Cardiac septum (tissue), 1 donor: ENCODE results near the gene MAP3K5. TPM values are rescaled to one million over a fixed set of nuclear protein-coding genes. Genes with fewer than 3 reads are reported as not detected.
"Not testable (repeated sequence)": the region's sequence is repeated elsewhere in the genome, so short reads cannot be mapped to it uniquely, and the experiment has no call there.

Source experiments
- DNase-seq: peaks from one replicate; pipeline ENCODE4 v3.0.0-alpha.2; 2020; ENCODE audit warnings: low spot score
- intact Hi-C: fragments of 100-400 bp; cut with DNase I; formaldehyde crosslinking; loops from one replicate; pipeline ENCODE4 v1.14.0; 2022
- total RNA-seq: library from RNA; stranded (reverse); fragmentation: NEBNext Ultra II Directional; extraction: Animal tissue kit (Norgen Biotek cat#: 25700); gene quantifications from one replicate; pipeline ENCODE4 v1.2.1, GENCODE V29; 2021
- donor health status: DM: no; HTN: no; CAD: no.

Gene MAP3K5
- total RNA-seq, 1 donor from 2014 or later, result 17.6 TPM

DNA sequence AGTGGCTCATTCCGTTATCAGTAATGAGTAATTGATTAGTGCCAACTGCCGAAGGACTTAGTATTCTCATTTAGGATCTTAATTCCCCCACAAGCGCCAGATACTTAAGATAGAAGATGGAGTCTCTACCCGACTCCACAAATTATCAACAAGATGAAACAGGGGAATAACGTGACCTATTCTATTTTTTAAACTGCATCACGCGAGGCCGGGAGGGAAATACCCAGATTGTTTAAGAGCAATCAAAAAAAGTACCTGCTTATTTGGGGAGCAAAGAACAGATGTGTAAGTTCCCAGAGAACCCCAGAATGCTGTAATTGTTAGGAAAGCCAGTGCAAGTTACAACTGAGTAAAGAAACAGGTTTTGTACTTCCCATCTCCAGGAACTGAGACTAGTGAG, 1.1 kb upstream of the MAP3K5 start:
- no peak for DNase-seq
- intact Hi-C loops, result loop anchor here (1.0 to 5.0 kb wide), 3 partner anchors 81 to 211 kb away; no protein-coding TSS in a partner anchor

DNA sequence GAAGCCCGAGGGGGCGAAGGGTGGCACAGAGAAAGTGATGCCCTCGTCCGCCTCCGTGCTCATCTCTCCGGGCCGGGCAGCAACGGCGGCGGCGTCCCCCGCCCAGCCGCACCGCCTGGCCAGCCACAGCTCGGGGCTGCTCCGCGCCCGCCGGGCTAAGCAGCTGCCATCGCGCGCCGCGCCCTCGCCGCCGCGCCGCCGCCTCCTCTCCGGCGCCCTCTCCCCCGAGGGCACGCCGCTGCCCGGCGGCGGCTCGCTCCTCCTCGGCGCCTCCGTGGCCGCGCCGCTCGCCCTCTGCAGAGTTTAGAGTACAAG, 225 bp downstream of the MAP3K5 start:
- no peak for DNase-seq
- intact Hi-C loops, result loop anchor here (2.0 to 5.0 kb wide), 2 partner anchors 80 to 209 kb away; no protein-coding TSS in a partner anchor

DNA sequence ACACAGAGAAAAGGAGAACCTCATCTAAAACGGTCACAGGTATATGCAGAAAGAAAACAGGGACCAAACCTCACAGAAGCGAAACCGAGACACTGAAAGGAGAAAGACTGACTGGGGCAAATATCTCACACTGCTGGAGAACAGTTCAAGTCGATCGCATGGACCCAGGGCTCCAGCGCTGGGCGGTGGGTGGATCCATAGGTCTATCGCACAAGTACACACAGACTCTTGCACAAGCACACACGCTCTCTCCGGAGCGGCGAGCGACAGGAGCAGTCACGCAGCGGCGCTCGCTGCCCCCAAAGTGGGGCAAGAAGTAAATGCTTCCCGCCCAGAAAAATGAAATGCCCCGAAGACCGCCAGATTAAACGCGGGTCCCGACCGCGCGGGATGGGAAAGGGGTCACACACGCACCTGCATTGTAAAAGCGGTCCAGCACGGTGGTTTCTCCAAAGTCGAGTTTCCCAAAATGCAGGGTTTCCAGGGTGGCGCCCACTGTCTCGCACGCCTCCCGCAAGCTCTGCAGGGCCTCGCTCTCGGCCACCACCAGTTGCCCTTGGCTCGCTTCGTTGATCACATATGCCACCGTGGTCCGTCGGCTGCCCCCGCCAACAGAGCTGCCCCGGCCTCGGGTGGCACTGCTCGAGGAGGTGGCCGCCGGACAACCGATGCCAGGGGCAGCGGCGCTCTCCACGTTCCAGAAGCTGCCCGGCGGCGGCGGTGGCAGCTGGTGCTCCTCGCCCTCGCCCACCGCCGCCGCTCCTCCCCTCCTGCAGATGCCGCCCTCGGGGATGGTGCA, 782 bp downstream of the MAP3K5 start:
- intact Hi-C loops, result loop anchor here (2.0 to 5.0 kb wide), 2 partner anchors 79 to 209 kb away; no protein-coding TSS in a partner anchor
- DNase-seq, result peak; percentile 91

DNA sequence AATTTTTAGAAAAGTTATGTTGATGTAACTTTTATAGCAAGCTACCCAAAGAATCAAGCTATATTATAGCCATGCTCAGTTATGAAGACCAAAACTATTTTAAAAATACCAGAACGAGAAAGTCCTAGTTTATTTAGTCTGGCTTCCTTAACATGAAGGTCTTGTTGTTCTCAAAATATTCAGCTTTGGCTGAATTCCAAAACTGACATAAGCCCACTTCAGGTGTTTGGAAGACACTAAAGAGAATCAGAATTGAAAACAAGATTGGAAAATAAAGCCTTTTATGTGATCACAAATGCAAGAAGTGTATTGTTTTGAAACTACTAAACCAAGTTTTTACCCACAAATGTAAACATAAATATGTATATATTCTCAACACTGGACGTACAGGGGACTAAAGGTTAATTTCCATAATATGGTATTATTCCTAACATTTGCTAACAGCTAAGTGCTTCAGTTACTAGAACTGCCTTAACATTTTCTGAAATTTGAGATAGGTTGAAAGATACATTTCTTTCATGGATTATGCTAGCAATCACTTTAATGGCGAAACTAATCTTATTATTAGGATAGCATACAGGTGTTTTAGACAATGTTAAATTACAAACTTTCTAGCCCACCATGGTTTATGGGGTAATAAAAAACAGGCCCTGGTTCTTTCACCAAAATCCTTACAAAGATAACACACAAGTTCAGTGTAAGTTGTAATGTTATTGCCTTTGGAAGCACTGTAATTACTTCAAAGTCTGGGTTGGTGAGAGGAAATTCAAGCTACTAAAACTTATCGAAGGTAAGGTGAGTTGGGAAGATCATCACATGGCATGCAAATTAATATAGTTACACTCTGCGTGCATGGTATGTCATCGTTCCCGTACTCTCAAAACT, 1.6 kb downstream of the MAP3K5 start:
- intact Hi-C loops, result loop anchor here (5.0 kb wide), 1 partner anchor 78 kb away; no protein-coding TSS in a partner anchor
- no peak for DNase-seq

DNA sequence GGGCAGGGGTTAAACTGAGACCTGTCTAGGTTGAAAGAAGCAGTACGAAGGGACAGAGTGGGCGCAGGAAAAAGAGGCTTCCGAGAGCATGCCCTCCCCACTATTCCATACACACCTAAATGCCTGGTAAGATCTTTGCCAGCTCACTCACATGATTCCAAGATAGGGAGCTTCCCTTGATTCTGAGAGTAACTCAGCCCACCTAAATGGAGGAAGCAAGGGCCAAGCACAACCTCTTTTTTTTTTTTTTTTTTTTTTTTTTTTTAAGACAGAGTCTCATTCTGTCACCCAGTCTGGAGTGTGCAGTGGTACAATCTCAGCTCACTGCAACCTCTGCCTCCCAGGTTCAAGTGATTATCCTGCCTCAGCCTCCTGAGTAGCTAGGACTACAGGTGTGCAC, 2.8 kb downstream of the MAP3K5 start:
- intact Hi-C loops, DNase-seq: not testable (repeated sequence)

DNA sequence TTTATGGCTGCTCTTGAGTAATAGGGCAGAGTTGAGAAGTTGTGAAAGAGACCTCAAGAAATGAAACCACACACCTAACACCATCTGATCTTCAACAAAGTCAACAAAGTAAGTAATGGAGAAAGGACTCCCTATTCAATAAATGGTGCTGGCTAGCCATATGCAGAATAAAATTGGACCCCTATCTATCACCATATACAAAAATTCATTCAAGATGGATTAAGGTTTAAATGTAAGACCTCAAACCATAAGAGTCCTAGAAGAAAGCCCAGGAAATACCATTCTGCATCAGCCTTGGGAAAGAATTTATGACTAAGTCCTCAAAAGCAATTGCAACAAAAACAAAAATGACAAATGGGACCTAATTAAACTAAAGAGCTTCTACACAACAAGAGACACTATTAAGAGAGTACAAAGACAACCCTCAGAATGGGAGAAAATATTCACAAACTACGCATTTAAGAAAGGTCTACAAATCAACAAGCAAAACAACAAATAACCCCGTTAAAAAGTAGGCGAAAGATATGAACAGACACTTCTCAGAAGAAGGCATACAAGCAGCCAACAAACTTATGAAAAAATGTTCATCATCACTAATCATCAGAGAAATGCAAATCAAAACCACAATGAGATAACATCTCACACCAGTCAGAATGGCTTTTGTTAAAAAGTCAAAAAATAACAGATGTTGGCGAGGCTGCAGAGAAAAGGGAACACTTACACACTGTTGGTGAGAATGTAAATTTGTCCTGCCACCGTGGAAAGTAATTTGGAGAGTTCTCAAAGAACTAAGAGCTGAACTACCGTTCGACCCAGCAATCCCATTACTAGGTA, 4.0 kb downstream of the MAP3K5 start:
- intact Hi-C loops, result no loop called here
- no peak for DNase-seq

DNA sequence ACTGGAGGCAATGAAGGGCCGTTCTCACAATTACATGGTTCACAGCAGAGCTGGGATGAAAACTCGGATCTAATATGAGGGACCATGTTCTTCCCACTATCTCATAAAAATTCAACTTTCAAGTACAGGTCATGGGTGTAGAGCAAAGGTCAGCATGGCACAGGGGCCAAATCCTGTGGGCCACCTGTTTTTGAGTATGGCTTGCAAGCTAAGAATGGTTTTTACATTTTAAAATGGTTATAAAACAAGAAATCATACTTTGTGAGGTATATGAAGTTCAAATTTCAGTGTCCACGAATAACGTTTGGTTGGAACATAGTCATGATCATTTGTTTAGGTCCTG, 4.6 kb downstream of the MAP3K5 start:
- intact Hi-C loops, result no loop called here
- DNase-seq, result no peak

DNA sequence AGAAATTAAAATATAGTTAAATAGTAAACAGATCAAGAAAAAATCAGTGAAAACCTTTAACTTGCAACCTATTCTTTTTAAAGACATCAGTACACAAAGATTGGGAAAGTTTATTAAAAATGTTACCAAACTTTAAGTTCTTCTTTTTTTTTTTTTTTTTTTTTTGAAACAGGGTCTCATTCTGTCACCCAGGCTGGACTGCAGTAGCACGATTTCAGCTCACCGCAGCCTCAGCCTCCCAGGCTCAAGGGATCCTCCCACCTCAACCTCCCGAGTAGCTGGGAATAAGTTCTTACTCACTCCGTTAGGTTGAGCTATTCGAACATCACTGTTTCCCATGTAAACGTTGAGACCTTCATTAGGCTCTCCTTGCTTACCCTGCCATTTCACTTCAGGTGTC, 5.6 kb downstream of the MAP3K5 start:
- no peak for DNase-seq
- intact Hi-C loops, result no loop called here

DNA sequence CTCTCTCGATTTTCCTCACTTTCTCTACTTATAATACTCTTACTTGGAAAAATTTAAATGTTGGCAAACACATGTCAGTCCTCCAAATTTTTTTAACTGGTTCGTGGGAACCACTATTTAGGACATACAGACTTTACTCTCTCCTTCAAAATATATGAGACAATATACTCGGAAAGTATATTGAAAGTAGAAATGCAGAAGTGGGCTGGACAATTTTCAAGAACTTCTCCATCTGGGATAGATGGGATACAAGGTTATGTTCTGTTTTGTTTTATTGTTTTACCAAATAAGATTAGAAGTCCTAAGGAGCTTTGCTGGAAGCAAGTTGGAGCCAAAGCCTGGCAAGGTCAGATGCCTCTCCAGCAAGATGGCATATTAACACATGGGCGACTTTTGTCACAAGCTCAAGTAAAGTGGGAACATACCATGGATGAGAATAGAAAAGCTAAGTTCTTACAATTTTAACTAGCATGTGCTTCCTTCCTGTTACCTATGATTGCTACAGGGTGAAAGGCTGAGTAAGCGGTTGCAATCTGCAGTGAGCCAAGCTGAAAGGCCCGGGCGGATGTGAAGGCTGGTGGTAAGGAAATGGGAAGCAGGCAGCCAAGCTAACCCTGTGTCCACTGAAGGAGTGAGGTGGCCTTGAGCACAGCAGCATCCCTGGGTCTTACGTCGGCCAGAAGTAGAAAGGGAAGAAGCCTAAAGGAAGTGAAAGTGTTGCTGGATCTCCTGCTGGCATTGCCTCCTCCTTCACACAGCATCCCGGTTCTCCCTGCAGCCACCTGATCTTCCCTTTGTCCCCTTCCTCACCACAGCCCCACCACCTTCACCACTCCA, 7.1 kb downstream of the MAP3K5 start:
- peak; percentile 85 for DNase-seq
- intact Hi-C loops, result no loop called here

DNA sequence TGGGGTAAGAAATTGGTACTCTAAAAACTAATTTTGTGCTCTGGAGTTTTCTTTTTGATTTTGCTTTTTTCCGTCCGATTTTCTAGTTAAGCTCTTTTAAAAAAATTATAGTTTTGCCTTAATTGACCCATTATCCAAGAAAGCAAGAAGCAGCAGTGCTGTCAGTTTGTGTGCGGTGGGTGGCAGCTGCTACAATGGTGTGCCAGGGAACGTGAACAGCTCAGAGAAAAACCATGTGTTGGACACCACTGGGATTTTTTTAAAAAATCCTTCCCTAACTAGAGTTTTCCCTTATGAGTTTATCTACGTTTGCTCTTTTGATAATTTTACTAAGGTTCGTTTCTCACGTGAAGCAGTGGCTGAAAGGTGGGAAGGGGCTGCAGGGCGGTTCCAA, 8.0 kb downstream of the MAP3K5 start:
- intact Hi-C loops, result no loop called here

DNA sequence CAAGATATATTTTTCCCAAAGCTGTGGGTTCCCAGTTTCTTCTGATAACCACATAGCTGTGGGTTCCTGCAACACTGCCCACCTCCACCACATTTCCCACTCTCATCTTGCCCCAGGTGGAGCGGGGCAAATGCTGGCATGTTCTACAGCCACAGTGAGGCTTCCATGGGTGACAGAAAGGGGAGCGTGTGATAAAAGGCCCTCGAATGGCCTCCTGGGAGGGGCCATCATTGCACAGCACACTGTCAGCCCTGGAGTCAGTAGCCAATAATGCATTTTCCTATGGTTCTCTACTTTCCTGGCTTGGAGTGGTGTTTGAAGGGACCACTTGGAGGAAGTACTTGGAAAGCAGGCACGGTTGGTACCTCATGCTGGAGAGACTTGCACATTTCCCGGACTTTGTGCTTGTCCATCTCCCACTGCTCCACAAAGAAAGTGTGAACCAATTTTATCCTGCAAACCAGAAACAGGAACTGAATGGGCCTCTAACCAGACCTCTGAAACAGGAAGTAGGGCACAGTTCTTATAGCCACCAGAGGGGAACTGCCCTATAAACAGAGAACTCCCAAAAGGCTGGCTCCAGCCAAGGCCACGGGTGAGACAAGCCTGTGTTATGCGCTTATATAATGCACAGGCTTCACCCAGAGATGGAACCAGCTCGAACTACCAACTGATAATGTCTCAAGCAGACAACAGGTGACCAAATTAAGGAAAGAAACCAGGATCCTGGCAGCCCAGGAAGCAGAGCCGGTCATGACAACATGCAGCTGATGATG, 8.6 kb downstream of the MAP3K5 start:
- intact Hi-C loops, result no loop called here
- peak; percentile 79 for DNase-seq

More for the DNA sequence above, 8.0 kb downstream of the MAP3K5 start:
- DNase-seq, result no peak

DNA sequence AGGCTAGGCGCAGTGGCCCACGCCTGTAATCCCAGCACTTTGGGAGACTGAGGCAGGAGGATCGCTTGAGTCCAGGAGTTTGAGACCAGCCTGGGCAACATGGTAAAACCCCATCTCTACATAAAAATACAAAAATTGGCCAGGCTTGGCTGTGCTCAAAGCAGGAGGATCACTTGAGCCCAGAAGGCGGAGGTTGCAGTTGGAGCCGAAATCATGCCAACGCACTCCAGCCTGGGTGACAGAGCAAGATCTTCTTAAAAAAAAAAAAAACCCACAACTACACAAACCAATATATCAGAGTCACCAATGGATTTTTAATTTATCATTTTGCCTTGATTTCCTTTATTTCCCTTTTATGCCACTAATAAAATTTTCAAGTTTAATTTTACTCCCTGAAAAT, 9.3 kb downstream of the MAP3K5 start:
- intact Hi-C loops, result no loop called here

DNA sequence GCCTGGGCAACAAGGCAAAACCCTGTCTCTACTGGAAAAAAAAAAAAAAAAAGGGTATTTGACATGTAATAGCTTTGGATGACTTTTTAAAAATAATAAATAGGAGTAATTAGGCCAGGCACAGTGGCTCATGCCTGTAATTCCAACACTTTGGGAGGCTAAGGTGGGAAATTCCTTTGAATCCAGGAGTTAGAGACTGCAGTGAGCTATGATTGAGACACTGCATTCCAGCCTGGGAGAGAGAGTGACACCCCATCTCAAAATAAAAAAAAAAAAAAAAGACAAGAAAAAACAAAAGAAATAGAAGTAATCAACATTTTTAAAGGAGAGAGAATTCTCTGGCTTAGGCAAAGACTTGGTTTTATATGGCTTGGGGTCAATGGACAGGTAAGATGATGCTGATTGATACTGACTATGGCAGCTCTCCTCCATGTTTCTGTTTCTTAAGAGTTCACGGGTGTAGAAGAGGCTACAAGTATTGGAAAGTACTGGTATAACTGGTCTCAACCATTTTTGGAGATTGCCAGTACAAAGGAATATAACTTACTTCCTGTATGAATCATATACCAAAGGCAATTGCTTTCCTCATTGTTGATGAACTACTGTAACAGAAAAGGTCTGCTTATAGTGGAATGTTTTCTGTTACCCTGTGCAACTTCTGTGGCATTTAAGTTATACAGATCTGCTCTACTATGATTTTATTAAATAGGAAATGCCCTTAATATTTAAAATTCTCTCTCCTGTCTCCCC, 10.1 kb downstream of the MAP3K5 start:
- DNase-seq, result no peak
- intact Hi-C loops, result no loop called here

More for the DNA sequence above, 9.3 kb downstream of the MAP3K5 start:
- no peak for DNase-seq

DNA sequence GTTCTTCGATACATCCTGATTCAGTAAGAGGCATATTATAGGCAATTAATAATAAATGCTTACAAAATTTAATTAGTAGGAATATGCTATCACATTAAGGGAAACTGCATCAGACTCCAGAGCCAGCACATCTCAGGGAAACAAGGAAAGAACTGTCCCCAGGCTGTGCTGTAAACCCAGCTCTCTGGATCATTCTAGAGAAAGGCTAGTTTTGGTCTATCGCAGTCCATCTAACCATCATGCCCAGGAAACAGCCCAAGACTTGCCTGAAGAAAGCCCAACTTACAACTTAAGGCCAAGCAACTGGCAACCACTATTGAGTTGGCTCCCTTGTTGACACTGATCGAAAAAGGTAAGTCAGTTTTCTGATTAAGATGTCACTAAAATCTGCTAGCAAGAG, 11.3 kb downstream of the MAP3K5 start:
- intact Hi-C loops, result no loop called here
- DNase-seq, result no peak

DNA sequence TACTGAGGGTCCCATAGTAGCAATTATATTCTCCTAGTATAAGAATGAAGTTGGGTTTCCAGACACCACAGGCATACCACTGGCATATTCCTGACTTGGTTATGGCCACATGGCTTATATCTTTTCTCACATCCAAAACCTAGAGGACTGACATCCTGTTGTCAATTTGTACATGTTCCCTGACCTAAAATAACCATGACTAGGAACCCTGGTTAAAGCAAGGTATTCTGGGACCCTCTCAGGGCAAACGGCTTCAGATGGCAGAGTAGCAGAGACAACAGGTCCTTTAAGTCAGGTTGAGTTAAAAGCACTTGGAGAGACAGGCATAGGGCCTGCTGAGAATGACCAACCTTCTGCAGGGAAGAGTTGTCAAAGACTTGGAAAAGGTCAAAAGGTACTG, 12.6 kb downstream of the MAP3K5 start:
- intact Hi-C loops, result no loop called here
- no peak for DNase-seq

DNA sequence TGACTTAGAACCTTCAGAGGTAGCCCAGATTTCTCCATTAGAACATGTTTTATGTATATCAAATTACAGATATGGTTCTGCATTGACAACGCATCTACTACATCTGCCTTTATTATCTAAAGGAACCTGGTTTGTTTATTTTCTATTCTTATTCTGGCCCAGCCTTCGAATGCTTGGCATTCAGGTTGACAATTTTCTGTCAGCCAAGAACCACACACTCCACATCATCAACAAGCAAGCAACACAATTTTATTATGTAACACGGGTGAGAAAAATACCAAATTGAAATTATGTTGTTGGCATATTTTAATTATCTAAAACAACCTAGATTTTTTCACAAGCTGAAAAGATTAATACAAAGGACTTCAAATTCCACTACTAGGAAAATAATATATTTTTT, 14.6 kb downstream of the MAP3K5 start:
- intact Hi-C loops, result no loop called here
- DNase-seq, result no peak

DNA sequence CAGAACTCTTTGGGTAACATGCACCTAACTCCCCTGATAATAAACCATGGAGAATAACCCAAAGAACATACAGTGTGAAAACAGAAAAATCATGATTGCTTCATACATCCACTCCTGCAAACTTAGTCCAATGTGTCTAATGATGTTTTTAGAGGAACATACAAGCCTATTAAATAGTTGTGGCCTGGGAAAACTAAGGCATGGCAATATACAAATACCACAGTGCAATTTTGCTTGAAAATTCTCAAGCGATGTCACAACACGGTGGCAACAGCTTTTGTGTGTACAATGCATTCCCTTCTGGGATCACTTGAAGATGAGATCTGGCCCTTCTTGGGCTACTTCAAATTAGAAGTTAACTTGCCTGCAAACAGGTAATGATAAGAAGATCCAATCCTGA, 16.7 kb downstream of the MAP3K5 start:
- intact Hi-C loops, result no loop called here

DNA sequence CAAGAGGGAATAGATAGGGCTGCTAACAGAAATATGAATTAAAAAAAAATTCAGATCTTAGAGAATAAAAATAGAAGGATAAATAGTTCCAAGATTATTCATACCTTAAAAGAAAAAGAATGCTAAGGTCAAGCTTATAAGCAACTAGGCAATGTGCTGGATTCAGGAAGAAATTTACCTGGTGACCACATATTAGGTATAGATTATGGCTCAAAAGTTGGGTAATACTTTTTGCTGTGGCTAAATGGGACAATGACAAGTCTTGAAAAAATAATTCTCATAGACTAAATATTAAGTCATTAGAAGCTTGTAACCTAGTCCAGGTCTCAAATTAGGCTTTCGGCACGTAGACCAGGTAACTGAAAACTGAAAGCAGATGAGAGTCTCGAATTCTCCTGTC, 17.2 kb downstream of the MAP3K5 start:
- intact Hi-C loops, result no loop called here
- no peak for DNase-seq

More for the DNA sequence above, 16.7 kb downstream of the MAP3K5 start:
- no peak for DNase-seq
